Fibroblast of villous mesenchyme (primary cell): ENCODE measurements around the gene EIF3L. TPM values are rescaled to one million over a fixed set of nuclear protein-coding genes. Genes with fewer than 3 reads are reported as not detected.

Experiments
- DNase-seq: peaks from one replicate; pipeline ENCODE4 v3.0.0-alpha.2; 2010; ENCODE audit warnings: low read depth
- H3K4me3 ChIP-seq: 2 replicates; pipeline ENCODE4 v1.5.1; 2011; ENCODE audit warnings: low read depth, mild to moderate bottlenecking, low read length
- total RNA-seq: library from RNA; depleted of rRNA; stranded (reverse); fragments of >200 nt; gene quantifications from 2 replicates; pipeline ENCODE4 v1.2.3, GENCODE V29; 2012
- TF ChIP-seq, protein P1 (sequence below): IDR thresholded peaks from 2 replicates; pipeline ENCODE4 v1.5.1; 2012; ENCODE audit warnings: low read depth, mild to moderate bottlenecking, low read length; ENCODE audit not compliant: insufficient read depth

The EIF3L gene
- total RNA-seq, 1 donor, result 285 TPM

DNA sequence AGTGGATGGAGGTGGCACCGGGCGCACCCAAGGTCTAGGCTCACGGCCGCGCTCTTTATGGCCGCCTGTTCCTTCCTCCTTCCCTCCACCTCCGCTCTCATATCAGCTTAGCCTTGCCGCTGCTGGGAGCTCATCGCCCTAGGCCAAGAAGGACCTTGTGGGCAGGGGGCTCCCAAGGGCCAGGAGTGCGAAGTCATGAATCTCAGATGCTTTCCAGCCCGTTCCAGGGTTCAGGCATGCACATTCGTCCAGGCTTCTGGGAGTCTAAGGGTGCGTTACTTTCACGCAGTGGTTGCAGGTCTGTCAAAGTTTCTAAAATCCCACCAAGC, 30.1 kb upstream of the EIF3L start:
- H3K4me3 ChIP-seq, result peak overlapping the region; percentile 34
- TF ChIP-seq, protein P1, sequence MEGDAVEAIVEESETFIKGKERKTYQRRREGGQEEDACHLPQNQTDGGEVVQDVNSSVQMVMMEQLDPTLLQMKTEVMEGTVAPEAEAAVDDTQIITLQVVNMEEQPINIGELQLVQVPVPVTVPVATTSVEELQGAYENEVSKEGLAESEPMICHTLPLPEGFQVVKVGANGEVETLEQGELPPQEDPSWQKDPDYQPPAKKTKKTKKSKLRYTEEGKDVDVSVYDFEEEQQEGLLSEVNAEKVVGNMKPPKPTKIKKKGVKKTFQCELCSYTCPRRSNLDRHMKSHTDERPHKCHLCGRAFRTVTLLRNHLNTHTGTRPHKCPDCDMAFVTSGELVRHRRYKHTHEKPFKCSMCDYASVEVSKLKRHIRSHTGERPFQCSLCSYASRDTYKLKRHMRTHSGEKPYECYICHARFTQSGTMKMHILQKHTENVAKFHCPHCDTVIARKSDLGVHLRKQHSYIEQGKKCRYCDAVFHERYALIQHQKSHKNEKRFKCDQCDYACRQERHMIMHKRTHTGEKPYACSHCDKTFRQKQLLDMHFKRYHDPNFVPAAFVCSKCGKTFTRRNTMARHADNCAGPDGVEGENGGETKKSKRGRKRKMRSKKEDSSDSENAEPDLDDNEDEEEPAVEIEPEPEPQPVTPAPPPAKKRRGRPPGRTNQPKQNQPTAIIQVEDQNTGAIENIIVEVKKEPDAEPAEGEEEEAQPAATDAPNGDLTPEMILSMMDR, result no peak
- no peak for DNase-seq

DNA sequence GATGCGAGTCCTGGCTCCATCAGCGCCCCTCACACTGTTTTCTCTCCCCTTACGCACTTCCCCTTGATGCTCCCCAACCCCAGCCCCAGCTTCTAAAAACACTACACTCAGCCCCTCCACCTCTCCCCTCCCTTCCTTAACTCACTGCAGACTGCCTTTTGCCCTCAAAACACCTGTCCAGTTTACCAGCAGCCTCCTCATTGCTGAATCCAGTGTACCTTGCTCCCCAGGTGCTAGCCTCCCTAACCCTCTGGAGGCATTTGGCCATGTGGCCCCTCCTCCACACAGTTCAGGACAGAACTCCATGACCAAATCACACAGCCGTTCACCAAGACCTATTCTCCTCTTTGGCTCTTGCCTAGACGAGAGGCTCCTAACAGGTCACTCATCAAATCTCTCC, 28.9 kb upstream of the EIF3L start:
- TF ChIP-seq, protein P1, result no peak
- no peak overlapping the region for H3K4me3 ChIP-seq
- no peak for DNase-seq

DNA sequence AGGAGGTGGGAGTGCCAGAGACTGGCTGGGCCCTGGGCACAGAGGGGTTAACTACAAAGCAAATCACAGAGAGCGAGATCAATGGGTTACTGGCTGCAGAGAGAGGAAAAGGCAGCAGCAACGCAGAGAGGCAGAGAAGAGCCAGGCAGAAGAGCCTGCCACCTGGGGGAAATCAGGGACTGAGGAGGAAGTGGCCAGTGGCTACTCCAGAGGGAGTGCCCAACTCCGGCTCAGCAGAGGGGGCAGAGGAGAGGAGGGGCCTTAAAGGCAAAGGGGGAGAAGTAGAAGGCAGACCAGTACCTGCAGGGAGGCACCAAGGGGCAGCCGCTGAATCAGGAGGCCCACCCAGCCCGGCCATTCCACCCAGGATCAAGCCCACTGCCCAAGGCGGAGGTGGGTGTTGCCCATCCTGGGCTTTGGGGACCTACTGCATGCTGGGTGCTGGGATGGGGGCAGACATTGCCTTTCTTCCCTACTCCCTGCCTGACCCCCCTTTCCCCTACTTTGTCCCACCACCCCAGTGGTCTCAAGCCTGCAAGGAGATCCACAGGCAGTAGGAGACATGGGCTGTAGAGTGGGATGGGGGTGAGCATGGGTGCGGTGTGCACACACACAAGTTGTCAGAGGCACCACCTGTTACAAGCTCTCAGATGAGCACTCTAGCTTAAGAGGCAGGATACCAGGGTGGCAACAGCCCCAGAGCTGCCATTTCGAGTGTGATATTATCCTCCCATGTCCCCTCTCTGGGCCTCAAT, 27.0 kb upstream of the EIF3L start:
- TF ChIP-seq, protein P1, result no peak
- H3K4me3 ChIP-seq, result no peak overlapping the region
- no peak for DNase-seq

DNA sequence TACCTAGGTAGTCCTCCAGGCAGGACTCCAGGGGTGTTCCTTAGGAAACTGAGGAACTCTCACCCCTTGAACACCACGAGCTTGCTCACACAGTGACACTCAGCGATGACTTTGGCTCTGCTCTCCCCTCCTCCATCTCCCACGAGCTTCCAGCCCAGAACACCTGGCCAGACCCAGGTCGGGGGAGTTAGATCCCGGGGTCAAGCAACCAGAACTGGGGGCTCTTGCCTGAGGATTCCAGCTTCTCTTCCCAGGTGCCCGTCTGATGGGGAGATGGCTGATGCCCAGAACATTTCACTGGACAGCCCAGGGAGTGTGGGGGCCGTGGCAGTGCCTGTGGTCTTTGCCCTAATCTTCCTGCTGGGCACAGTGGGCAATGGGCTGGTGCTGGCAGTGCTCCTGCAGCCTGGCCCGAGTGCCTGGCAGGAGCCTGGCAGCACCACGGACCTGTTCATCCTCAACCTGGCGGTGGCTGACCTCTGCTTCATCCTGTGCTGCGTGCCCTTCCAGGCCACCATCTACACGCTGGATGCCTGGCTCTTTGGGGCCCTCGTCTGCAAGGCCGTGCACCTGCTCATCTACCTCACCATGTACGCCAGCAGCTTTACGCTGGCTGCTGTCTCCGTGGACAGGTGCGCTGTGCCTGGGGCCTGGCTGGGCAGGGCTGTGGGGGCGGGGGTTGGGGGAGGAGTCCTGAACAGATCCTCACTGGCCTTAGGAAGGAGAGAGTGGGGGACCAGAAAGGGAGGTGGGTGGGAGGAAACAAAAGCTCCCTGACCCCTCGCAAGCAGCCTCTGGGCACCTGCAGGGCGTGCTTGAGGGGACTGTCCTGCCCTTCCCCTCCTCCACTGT, 25.9 kb upstream of the EIF3L start, which contains the start of gene GALR3:
TSS of gene GALR3 (plus strand) at position 249 of the 852 bp plus-strand sequence. CDS start at position 274, 25 bp downstream.
- TF ChIP-seq, protein P1, result no peak
- H3K4me3 ChIP-seq, result no peak within 1 kb of the TSS
- DNase-seq, result no peak

DNA sequence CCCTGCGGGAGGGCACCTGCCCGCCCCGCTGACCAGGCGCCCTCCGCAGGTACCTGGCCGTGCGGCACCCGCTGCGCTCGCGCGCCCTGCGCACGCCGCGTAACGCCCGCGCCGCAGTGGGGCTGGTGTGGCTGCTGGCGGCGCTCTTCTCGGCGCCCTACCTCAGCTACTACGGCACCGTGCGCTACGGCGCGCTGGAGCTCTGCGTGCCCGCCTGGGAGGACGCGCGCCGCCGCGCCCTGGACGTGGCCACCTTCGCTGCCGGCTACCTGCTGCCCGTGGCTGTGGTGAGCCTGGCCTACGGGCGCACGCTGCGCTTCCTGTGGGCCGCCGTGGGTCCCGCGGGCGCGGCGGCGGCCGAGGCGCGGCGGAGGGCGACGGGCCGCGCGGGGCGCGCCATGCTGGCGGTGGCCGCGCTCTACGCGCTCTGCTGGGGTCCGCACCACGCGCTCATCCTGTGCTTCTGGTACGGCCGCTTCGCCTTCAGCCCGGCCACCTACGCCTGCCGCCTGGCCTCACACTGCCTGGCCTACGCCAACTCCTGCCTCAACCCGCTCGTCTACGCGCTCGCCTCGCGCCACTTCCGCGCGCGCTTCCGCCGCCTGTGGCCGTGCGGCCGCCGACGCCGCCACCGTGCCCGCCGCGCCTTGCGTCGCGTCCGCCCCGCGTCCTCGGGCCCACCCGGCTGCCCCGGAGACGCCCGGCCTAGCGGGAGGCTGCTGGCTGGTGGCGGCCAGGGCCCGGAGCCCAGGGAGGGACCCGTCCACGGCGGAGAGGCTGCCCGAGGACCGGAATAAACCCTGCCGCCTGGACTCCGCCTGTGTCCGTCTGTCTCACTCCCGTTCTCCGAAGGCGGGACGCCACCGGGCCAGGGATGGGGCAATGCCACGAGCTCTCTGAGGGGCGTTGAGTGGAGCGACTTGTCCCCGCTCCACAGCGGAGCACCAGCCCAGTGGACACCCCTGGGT, 24.3 kb upstream of the EIF3L start:
- peak overlapping the region; percentile 46 for H3K4me3 ChIP-seq
- peak; percentile 39 for DNase-seq
- TF ChIP-seq, protein P1, result no peak

DNA sequence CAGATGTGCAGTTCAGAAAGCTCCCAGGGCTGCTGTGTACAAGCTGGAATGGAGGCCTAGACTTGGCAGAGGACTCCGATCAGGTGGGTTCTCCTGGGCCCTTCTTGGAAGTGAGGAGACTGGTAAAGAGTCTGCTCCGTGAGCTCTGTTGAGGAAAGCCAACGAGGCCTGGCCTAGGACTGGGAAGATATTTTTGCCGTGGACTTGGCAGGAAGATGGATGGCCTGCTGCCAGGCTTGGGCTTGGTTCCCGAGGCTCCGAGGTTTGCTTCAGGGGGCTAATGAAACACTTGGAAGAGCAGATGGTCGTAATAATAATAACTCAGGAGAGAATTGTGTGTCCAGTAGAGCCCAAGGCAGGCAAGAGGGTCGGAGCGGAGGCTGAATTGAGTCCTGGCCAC, 22.2 kb upstream of the EIF3L start:
- H3K4me3 ChIP-seq, result no peak overlapping the region
- no peak for DNase-seq
- TF ChIP-seq, protein P1, result no peak
